OCI-LY7 (cell line): ENCODE measurements around the gene RPS6KA2.

Source experiments
- CTCF ChIP-seq: fragments of 200-600 bp; sonication (generic); conservative IDR thresholded peaks from 2 replicates; pipeline ENCODE4 v1.5.1; 2014; ENCODE audit warnings: mild to moderate bottlenecking, antibody characterized with exemption, low read length, moderate library complexity, mixed read lengths
- EZH2phosphoT487 ChIP-seq: fragments of 200-600 bp; sonication (generic); IDR thresholded peaks from 2 replicates; pipeline ENCODE4 v1.6.1; 2018; ENCODE audit warnings: low read depth, borderline replicate concordance, mild to moderate bottlenecking, mixed run types, antibody characterized with exemption, low read length, moderate library complexity, mixed read lengths

- no peak for TF ChIP-seq CTCF
- no peak for TF ChIP-seq EZH2phosphoT487
Observed at GRCh38 chr6:166483573-166484250, 143.3 kb downstream of the RPS6KA2 start.
